Parathyroid adenoma (tissue), 2 donors: ENCODE measurements around the gene CYBA.
A peak's percentile ranks its signal among the peaks of the same experiment; 100 is the strongest.

Experiments used
- H2AFZ ChIP-seq: fragments of 300-600 bp; sonication (generic); one replicate; pipeline ENCODE4 v1.7.0; 2017; ENCODE audit warnings: antibody characterized with exemption, mild to moderate bottlenecking
- H3K27ac ChIP-seq: fragments of 300-600 bp; sonication (generic); one replicate; pipeline ENCODE4 v1.7.0; 2017
- H3K27me3 ChIP-seq: fragments of 300-600 bp; sonication (generic); one replicate; pipeline ENCODE4 v1.7.0; 2017; ENCODE audit warnings: low read length; ENCODE audit not compliant: control insufficient read depth, insufficient read depth
- H3K36me3 ChIP-seq: fragments of 300-600 bp; sonication (generic); one replicate; pipeline ENCODE4 v1.7.0; 2017; ENCODE audit warnings: low read length; ENCODE audit not compliant: control insufficient read depth, insufficient read depth
- H3K4me1 ChIP-seq: fragments of 300-600 bp; sonication (generic); one replicate; pipeline ENCODE4 v1.7.0; 2017; ENCODE audit warnings: control low read depth
- H3K4me2 ChIP-seq: fragments of 300-600 bp; sonication (generic); one replicate; pipeline ENCODE4 v1.7.0; 2017; ENCODE audit warnings: low read length
- H3K4me3 ChIP-seq: fragments of 300-600 bp; sonication (generic); one replicate; pipeline ENCODE4 v1.7.0; 2017; ENCODE audit warnings: low read depth, low read length
- H3K79me2 ChIP-seq: fragments of 300-600 bp; sonication (generic); one replicate; pipeline ENCODE4 v1.7.0; 2017; ENCODE audit warnings: control low read depth
- H3K9ac ChIP-seq: fragments of 300-600 bp; sonication (generic); one replicate; pipeline ENCODE4 v1.7.0; 2017; ENCODE audit warnings: mild to moderate bottlenecking
- H3K9me3 ChIP-seq: fragments of 300-600 bp; sonication (generic); one replicate; pipeline ENCODE4 v1.7.0; 2017; ENCODE audit warnings: low read length; ENCODE audit not compliant: control insufficient read depth
- TF ChIP-seq, protein P1 (sequence below): fragments of 300-600 bp; sonication (generic); IDR thresholded peaks from one replicate; pipeline ENCODE4 v1.7.0; 2017; ENCODE audit warnings: antibody characterized with exemption, mild to moderate bottlenecking
- donor health status: primary hyperparathyroidism.

CYBA gene

DNA sequence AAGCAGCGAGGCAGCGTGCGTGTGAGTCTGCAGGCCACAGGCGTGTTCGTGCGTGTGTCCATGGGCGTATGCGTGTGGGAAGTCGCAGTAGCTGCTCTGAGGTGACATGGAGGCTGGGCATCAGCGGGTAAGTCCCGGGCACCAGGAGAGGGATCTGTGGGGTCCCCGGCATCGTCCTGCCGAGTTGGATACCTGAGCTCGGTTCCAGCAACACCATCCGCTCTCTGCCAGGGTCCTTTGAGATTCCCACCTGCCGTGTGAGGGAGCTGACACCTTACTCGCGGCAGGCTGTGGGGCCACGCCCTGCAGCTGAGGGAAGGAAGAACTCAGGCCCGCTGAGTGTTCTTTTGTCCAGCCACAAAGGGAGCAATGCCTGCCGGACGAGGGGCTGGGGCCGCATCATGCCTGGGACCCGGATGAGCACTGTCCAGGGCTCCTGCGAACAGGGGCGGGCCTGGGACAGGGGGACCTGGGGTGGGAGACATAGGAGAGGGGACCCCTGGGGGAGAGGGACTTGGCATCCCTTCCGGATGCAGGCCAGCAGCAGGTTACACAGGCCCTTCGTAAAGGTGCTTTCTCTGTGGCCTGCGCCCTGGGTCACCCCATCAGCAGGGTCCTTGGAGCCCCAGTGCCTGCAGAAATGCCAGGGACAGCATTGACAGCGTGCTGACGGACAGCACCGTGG, 40.4 kb upstream of the CYBA start:
- Histone ChIP-seq H2AFZ (no peak overlapping the region), H3K79me2 (no peaks in the 10 kb centered on the region), H3K9me3 (no peaks in the 10 kb centered on the region), H3K9ac (no peak overlapping the region), H3K27me3 (no peaks in the 10 kb centered on the region), H3K27ac (no peak overlapping the region), H3K4me2 (no peak overlapping the region), H3K4me3 (no peak overlapping the region), H3K36me3 (no peaks in the 10 kb centered on the region), H3K4me1 (peaks cover 16% of the 10 kb centered on the region)
- TF ChIP-seq, protein P1, sequence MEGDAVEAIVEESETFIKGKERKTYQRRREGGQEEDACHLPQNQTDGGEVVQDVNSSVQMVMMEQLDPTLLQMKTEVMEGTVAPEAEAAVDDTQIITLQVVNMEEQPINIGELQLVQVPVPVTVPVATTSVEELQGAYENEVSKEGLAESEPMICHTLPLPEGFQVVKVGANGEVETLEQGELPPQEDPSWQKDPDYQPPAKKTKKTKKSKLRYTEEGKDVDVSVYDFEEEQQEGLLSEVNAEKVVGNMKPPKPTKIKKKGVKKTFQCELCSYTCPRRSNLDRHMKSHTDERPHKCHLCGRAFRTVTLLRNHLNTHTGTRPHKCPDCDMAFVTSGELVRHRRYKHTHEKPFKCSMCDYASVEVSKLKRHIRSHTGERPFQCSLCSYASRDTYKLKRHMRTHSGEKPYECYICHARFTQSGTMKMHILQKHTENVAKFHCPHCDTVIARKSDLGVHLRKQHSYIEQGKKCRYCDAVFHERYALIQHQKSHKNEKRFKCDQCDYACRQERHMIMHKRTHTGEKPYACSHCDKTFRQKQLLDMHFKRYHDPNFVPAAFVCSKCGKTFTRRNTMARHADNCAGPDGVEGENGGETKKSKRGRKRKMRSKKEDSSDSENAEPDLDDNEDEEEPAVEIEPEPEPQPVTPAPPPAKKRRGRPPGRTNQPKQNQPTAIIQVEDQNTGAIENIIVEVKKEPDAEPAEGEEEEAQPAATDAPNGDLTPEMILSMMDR: no peak

DNA sequence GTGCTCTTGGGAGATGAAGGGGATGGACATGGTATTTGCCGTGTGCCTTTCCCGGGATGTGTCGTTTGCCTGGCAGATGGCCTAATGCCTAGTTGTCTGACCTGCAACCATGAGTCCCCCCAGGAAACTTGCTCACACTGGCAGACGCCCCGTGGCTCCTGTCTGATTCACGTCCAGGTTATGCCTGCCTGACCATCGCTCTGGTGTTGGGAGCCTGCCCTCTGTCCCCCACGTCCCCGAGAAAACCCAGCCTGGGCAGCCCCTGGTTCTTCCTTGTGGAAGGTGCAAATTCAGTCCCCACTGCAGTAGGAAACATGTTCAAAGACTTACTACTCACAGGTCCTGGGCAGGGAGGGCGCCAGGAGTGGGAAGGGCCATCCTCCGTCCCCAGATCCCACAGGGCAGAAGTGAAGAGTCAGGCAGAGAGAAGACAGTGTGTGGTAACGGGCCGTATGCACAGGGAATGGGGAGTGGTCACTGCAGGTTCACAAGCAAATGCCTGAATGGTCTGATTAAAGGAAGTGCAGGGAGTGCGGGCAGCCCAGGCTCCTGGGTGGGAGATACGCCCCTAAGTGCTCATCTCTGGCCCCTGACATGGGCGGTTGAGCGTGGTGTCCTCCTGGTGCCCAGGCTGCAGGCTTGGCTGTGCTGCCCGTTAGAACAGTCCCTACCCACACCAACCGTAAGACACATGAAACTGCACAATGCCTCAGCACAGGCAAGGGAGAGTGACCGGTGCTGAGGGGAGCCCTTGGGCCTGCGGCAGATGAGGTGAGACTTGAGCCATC, 39.7 kb upstream of the CYBA start:
- no peaks in the 10 kb centered on the region for H3K79me2 ChIP-seq
- H3K27ac ChIP-seq: no peak overlapping the region
- H3K27me3 ChIP-seq: no peaks in the 10 kb centered on the region
- peaks cover 19% of the 10 kb centered on the region for H3K4me1 ChIP-seq
- no peaks in the 10 kb centered on the region for H3K9me3 ChIP-seq
- H3K36me3 ChIP-seq: no peaks in the 10 kb centered on the region
- no peak overlapping the region for H3K4me3 ChIP-seq
- no peak overlapping the region for H2AFZ ChIP-seq
- H3K4me2 ChIP-seq: no peak overlapping the region
- no peak overlapping the region for H3K9ac ChIP-seq
- TF ChIP-seq, protein P1: no peak

DNA sequence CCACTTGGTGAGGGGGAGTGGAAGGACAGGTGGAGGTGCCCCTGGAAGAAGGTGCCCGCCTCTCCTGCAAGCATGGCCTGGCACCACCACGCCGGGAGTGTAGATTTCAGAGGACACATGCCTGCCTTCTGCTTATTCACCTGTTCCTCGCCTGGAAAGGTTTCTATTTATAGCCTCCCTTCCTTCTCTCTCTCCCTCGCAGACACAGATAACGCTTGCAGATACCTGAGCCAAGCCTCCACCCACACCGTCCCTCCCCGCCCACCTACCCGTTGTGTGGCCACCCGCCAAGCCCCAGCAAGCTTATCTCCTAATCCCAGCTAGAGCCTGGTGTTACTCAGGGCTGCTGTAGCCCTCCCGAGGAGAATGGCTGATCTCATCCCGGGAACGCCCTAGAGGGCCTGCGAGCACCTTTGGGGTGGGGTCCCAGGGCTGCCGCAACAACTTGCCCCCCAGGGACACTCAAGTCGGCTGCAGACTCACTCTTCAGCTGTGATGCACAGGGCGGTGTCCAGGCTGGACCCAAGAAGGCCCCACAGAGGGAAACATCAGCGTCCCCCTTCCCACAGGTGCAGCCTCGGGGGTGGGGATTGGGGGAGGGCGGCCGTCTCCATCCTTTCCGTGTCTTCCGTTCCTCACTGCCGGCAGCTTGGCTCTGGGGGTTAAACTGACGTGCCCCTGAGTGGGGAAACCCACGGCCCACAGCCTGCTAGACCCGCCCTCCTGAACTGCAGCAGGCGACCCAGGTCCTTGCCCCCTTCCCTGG, 37.3 kb upstream of the CYBA start:
- Histone ChIP-seq H3K79me2 (no peaks in the 10 kb centered on the region), H3K9ac (no peak overlapping the region), H3K27ac (peak overlapping the region; percentile 48), H3K27me3 (no peaks in the 10 kb centered on the region), H3K4me3 (peak overlapping the region; percentile 31), H2AFZ (peak overlapping the region; percentile 60), H3K4me1 (peaks cover 23% of the 10 kb centered on the region), H3K9me3 (no peaks in the 10 kb centered on the region), H3K4me2 (peak overlapping the region; percentile 76), H3K36me3 (no peaks in the 10 kb centered on the region)
- TF ChIP-seq, protein P1: no peak

DNA sequence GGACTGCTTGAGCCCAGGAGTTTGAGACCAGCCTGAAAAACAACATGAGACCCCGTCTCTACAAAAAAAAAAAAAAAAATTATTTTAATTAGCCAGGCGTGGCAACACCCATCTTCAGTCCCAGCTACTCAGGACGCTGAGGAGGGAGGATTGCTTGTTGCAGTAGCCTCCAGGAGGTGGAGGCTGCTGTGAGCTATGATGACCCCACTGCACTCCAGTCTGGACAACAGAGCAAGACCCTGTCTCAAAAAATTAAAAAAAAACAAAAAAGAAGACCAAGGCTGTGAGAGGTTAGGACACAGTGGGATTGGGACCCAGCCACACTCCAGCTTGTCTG, 36.8 kb upstream of the CYBA start:
- peak overlapping the region; percentile 60 for H2AFZ ChIP-seq
- H3K4me2 ChIP-seq: peak overlapping the region; percentile 76
- H3K36me3 ChIP-seq: no peaks in the 10 kb centered on the region
- peak overlapping the region; percentile 48 for H3K27ac ChIP-seq
- H3K4me3 ChIP-seq: peak overlapping the region; percentile 31
- TF ChIP-seq, protein P1: no peak
- H3K4me1 ChIP-seq: peaks cover 23% of the 10 kb centered on the region
- H3K27me3 ChIP-seq: no peaks in the 10 kb centered on the region
- no peak overlapping the region for H3K9ac ChIP-seq
- H3K9me3 ChIP-seq: no peaks in the 10 kb centered on the region
- H3K79me2 ChIP-seq: no peaks in the 10 kb centered on the region
